HG03175 (cell line): ENCODE results near the gene CIAO3.
"Not testable (repeated sequence)": the region's sequence is repeated elsewhere in the genome, so short reads cannot be mapped to it uniquely, and the experiment has no call there.

Experiments
- ATAC-seq: cut with Tn5 transposase; IDR thresholded peaks from one replicate; pipeline ENCODE4 v1.9.1; 2021; ENCODE audit warnings: mild to moderate bottlenecking, moderate library complexity; ENCODE audit not compliant: unreplicated experiment

Gene CIAO3

DNA sequence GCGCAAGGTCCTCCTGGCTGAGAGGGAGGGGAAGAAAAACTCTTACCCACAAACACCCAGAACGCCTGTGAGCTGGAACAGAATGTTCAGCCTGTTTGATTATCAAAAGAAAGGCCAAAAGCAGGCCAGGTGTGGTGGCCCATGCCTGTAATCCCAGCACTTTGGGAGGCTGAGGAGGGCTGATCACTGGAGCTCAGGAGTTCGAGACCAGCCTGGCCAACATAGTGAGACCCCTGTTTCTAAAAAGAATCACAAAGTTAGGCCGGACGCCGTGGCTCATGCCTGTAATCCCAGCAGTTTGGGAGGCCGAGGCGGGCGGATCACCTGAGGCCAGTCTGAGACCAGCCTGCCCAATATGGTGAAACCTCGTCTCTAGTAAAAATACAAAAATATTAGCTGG lies 35.5 kb upstream of the CIAO3 start:
- ATAC-seq: not testable (repeated sequence)

- no peak for ATAC-seq
Measured at GRCh38 chr16:775236-775796, 34.5 kb upstream of the CIAO3 start.

GRCh38 chr16:774086-775001 lies 33.5 kb upstream of the CIAO3 start:
- no peak for ATAC-seq

DNA sequence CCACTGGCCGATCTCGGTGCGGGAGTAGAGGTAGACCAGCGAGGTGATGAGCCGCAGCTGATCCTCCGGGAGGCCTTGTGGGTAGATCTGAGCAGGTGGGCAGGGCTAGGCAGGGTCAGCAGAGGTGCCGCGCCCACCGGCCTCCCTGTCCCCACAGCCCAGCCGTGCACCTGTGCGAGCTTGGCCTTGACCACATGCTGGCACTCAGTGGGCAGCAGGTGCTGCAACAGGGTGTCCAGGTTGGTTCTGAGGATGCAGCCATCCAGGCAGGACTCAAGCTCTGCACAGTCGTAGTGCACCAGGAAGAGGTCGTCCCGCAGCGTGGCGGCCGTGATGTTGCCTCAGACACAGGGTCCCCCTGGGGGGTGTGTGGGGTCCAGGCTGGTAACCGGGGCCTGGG lies 32.2 kb upstream of the CIAO3 start:
- ATAC-seq: no peak

GRCh38 chr16:770411-770810 lies 29.6 kb upstream of the CIAO3 start:
- ATAC-seq: no peak

DNA sequence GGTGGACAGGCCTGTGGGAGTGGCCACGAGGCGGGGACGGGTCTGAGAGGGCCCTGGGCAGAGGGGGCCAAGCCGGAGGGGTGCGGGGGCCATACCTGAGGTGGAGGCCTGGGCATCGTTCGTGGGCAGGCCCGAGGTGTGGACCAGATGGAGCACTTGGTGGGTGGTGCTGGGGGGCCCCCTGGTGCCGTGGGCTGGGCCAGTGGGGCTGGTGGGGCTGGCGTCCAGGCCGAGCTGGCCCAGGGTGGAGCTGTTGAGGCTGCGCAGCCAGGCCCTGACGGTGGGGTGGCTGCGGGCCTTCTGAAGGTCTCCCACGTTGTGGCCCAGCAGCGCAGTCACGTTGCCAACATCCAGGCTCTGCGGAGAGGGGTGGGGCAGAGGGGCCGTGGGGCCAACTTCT lies 29.1 kb upstream of the CIAO3 start:
- no peak for ATAC-seq

- no peak for ATAC-seq
Measured at GRCh38 chr16:769184-769784, 28.5 kb upstream of the CIAO3 start.

DNA sequence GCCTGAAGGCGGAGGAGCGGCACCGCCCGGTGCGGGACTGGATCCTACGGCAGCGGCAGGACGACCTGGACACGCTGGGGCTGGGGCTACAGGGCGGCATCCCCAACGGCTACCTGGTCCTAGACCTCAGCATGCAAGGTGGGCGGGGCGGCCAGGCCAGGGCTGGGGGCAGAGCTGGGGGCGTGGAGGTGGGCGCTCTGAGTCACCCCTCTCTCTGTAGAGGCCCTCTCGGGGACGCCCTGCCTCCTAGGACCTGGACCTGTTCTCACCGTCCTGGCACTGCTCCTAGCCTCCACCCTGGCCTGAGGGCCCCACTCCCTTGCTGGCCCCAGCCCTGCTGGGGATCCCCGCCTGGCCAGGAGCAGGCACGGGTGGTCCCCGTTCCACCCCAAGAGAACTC lies 27.6 kb upstream of the CIAO3 start:
- ATAC-seq: no peak

DNA sequence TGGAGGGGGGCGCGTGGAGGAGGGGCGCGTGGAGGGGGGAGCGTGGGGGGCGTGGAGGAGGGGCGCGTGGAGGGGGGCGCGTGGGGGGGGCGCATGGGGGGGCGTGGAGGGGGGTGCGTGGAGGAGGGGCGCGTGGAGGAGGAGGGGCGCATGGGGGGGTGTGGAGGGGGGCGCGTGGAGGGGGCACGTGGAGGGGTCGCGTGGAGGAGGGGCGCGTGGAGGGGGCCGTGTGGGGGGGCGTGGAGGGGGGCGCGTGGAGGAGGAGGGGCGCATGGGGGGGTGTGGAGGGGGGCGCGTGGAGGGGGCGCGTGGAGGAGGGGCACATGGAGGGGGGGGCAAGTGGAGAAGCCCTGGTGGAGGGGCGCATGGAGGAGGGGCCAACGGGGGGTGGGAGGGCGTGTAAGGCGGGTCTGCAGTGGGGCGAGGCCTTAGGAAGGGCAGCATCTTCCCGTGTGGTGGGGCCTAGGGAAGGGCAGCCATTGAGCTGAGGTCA lies 27.0 kb upstream of the CIAO3 start:
- no peak for ATAC-seq

- no peak for ATAC-seq
Measured at GRCh38 chr16:766820-767640, 26.2 kb upstream of the CIAO3 start.

GRCh38 chr16:766008-766819 lies 25.4 kb upstream of the CIAO3 start:
- ATAC-seq: no peak

DNA sequence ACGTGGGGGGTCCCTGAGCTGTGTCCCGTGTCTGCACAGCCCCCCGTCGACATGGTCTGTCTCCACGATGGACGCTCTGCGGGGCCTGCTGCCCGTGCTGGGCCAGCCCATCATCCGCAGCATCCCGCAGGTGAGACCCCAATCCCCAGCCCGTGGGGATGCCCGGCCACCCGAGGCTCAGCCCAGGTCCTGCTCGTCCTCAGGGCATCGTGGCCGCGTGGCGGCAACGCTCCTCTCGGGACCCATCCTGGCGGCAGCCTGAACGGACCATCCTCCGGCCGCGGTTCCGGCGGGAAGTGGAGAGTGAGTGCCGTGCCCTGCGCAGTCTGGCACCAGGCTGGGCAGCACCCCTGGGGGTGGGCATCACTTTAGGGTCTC lies 24.7 kb upstream of the CIAO3 start:
- no peak for ATAC-seq

- ATAC-seq: no peak
Measured at GRCh38 chr16:764848-765487, 24.2 kb upstream of the CIAO3 start.

- no peak for ATAC-seq
Measured at GRCh38 chr16:764184-764750, 23.5 kb upstream of the CIAO3 start.

- no peak for ATAC-seq
Measured at GRCh38 chr16:763369-764183, 22.8 kb upstream of the CIAO3 start.

- ATAC-seq: no peak
Measured at GRCh38 chr16:762595-763268, 21.9 kb upstream of the CIAO3 start.

GRCh38 chr16:761625-762513 lies 21.1 kb upstream of the CIAO3 start:
- no peak for ATAC-seq
